Activated CD4-positive, alpha-beta T cell treated with anti-CD3 and anti-CD28 coated beads, Interleukin-10, Interleukin-2, amounts not matched to agents 100 ng/mL and 50 ng/mL, durations not matched to agents 16 hours and 8 hours (primary cell): Measurements from ENCODE around the gene SRP68.

ENCODE experiments used
- DNase-seq: peaks from one replicate; pipeline ENCODE4 v3.0.0-alpha.2; 2020

Gene SRP68

DNA sequence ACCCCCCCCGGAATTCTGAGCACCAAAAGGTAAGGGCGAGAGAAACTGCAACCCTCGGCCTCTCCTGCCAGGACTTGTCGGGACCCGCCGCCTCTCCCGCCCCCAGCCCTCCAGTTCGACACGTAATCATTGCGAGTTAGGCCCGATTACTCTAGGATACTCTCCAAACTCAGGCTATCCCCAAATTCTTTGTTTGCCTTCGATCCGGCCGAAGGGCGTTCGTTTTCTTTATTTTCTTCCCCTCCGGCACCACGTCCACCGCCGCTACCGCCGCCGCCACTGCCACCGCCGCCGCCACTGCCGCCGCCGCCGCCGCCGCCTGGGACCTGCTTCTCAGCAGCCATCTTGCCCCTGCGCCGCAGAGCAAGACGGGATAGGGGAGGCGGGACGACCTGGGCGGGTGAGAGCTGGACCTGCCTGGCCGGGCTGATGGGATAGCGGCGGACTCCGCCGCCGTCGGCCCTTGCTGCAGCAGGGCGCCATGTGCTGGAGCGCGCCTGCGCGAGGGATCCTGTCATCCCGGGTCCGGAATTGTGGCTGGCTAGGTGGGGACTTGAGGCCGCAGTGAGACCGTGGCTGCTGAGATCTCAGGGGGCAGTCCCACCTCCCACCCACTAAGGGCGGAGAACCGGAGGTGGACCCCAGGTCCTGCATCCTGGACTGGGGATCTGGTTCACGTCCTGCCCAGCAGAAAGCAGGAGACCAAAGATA lies at the start of gene SRP68:
SRP68 (minus strand) TSS at position 370 of the 711 bp plus-strand sequence; CDS start at position 344, 26 bp downstream.
- DNase-seq: peak; percentile 93

- DNase-seq: no peak
Observed at GRCh38 chr17:76121932-76122430, 49.7 kb upstream of the SRP68 start.

DNA sequence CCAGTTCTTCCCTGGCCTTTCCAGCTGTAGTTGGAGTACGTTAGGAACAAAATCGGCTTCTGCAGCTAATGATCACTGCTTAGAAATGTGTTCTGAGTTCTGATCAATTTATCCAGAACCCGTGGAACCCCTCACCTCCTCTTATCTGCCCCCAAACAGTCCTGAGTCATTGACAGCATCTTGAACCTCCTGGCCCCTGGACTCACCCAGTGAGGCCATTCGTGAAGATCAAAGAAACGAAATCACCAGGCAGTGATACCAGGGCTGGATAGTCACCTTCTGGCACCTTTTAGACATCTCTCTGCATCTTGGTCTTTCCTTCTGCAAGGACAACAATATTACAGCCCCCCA lies 48.3 kb upstream of the SRP68 start:
- DNase-seq: no peak

DNA sequence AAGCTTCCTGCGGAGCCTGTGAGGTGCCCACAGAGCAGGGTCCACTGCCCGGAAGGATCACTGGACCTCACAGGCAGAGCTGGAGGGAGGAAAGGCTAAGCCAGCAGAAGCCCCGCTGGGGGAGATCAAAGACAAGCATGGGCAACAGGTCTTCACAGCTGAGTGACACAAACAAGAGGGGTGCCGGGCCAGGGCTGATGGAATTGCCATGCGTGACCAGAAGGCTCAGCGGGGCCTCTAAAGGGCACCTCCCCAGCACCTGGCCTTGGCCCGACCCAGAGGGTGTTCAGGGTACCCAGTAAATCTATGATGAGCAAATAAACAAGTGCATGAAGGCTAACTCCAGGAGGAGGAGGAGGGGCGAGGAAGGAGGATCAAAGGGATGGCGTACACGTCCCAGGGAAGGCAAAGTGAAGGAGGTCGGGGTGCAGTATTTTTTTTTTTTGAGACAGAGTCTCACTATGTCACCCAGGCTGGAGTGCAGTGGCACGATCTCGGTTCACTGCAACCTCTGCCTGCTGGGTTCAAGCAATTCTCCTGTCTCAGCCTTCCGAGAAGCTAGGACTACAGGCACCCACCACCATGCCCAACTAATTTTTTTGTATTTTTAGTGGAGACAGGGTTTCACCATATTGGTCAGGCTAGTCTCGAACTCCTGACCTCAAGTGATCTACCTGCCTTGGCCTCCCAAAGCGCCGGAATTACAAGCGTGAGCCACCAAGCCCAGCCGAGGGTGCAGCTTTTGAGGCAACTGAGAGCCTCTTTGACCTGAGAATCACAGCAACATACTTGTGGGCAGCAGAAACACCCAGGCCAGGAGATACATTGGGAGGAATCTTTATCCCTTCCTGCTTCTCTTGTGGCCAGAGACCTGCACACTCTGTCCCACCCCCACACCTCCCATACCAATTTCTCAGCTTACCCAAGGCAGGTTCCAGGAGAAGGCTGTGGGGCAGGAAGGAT lies 47.4 kb upstream of the SRP68 start:
- no peak for DNase-seq

GRCh38 chr17:76115138-76115754 lies 42.9 kb upstream of the SRP68 start:
- DNase-seq: no peak

- DNase-seq: no peak
Observed at GRCh38 chr17:76111956-76112355, 39.6 kb upstream of the SRP68 start.

- DNase-seq: peak; percentile 23
Observed at GRCh38 chr17:76107509-76107908, 35.2 kb upstream of the SRP68 start.

- DNase-seq: no peak
Observed at GRCh38 chr17:76106703-76107102, 34.4 kb upstream of the SRP68 start.

DNA sequence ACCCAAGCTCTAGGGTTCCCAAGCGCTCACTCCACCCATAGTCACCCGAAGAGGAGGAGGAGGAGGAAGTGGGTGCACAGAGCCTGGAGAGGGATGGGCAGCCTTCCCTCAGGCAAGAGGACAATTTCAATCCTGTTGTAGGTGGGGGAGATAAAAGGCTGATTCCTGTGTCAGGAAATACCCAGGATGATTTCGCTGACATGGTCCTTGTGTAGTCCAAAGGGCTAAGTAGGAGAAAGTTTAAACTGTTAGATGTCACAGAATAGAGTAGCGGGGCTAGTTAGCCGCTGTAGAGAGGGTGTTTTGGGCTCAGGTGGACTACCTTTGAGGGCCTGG lies 32.5 kb upstream of the SRP68 start:
- DNase-seq: no peak

GRCh38 chr17:76104140-76104895 lies 32.0 kb upstream of the SRP68 start:
- no peak for DNase-seq

- peak; percentile 96 for DNase-seq
Observed at GRCh38 chr17:76103274-76104139, 31.2 kb upstream of the SRP68 start, which contains the start of gene EXOC7. TSS of gene EXOC7 (minus strand) at chr17:76103787. CDS start at chr17:76103692, 95 bp downstream.

GRCh38 chr17:76102944-76103273 lies 30.6 kb upstream of the SRP68 start:
- no peak for DNase-seq

DNA sequence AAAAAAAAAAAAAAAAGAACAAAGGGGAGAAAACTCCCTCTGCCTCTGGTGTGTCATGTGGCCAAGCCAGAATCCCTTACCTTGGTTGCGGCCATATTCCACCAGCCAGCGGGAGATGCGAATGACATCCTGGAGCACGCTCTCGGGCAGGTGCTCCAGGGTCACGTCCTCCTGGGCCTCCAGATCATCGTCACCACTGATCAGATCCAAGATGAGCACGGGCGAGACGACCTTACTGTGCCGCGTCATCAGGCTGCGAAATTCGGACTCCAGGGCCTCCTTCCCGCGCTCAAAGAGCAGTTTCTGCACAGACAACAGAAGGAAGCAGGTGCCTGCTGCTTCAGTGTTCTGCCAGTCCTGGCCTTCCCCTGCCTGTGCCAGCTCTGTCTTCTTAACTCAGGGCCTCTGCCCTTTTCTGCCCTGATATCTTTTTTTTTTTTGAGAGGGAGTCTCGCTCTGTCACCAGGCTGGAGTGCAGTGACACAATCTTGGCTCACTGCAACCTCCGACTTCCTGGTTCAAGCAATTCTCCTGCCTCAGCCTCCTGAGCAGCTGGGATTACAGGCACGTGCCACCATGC lies 25.5 kb upstream of the SRP68 start:
- DNase-seq: no peak

DNA sequence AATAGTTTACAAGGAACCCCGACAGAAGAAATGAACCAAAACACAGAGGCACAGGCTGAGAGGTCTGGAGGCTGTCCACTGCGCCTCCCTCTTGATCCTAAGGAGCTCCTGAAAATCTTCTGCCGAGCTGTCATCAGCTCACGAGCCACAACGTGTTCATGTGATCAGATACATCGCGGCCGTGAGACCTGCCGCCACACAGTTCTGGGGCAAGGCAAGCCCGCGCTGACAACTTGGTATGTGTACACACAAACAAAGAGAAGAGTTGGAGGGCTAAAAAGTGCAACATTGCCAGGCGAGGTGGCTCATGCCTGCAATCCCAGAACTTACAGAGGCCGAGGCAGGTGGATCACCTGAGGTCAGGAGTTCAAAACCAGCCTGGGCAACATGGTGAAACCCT lies 23.6 kb upstream of the SRP68 start:
- no peak for DNase-seq

DNA sequence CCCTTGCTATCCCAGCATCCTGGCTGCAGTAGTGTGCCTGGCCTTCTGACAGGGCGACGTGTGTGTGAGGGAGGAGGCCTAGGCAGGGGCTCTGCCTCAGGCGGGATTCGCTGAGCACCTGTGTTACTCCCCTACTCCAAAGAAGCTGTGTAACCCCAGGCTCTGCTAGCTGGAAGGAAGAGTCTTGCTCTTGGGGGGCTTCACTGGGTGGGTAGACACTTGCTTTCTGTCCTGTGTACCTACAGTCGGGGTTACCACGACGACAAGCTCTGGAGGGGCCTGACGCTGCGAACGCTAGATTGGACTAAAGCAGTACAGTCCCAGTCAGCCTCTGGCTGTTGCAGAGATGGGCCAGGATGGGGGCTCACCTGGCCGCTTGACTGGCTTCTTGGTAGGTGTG lies 21.7 kb upstream of the SRP68 start:
- DNase-seq: no peak

DNA sequence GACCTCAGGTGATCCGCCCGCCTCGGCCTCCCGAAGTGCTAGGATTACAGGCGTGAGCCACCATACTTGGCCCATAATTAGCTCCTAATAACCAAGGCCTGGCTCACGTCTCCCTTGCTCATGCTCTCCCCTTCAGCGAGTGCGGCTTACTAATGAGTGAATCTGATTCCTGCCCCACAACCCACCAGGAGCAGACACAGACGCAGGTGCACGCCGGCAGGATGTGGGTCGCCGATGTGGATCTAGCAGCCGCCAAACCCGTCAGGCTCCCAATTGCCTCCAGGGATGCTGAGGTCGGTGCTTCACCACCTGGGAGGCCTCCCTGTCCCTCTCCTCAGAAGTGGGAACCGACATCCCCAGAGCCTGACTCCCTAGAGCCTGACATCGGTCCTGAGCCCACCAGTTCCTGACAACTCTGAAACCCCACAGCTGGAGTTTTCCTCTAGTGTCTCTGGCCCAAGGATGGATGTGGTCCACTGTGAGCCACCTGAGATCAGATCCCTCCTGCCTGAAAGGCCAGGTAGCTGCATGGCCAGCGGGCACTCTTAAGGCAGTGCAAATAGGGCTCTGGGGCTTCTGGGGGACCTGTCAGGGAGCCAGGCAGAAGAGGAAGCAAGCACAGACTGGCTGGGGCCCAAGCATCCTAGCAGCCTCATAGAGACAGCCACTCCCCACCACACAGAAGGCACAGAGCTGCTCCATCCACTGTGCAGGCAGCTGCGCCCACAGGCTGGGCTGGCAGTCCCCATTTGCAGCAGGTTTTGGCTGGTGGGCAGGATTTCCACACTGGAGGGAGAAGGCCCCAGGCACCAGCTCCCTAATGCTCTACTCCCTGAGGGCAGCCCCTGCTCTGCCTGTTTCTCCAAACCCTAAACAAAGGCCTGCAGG lies 20.5 kb upstream of the SRP68 start:
- DNase-seq: no peak

- DNase-seq: no peak
Observed at GRCh38 chr17:76091526-76092286, 19.4 kb upstream of the SRP68 start.

GRCh38 chr17:76090517-76091129 lies 18.3 kb upstream of the SRP68 start:
- no peak for DNase-seq
